ENCODE measurements around the gene CACNA2D2.

CACNA2D2 gene

DNA sequence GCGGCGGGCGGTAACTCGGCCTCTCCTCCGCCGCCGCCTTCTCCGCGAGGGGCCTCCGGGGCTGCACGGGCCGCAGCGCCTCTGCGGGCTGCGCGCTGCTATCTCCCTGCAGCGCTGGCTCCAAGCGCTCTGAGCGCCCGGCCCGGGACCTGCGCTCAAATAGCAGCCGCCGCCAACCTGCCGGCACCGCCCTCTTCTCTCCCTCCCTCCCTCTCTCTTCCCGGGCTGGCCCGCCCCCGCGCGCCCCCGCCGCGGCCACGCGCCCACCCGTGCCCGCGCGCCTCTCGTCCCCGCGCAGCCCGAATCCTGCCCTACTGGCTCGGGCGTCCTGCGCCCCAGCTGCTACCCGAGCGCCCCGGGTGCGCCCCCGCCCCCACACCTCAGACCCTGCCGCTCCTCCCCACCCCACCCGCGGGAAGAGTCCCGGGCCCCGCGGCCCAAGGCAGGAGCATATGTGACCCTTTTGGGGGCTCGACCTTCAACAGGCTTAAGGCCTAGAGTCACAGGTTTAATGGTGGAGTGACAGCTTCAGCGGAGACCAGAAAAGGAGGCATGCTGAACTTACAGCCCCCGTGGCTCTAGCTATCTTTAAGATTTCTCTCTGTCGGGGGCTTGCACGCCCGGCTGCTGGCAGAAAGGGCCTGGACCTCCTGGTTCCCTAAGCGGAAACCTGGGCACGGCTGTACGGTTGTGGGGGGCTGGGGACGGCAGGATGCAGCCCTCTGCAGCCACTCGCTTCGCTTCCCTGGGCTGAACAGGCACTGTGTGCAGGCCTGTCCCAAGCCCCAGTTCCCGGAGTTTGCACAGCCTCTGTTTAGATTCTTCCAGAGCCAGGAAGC is at the start of gene CACNA2D2:
CACNA2D2 (minus strand) TSS at position 131 of the 839 bp plus-strand sequence. CDS start 211 bp downstream, outside the sequence.
- DNase-seq = no peak

DNA sequence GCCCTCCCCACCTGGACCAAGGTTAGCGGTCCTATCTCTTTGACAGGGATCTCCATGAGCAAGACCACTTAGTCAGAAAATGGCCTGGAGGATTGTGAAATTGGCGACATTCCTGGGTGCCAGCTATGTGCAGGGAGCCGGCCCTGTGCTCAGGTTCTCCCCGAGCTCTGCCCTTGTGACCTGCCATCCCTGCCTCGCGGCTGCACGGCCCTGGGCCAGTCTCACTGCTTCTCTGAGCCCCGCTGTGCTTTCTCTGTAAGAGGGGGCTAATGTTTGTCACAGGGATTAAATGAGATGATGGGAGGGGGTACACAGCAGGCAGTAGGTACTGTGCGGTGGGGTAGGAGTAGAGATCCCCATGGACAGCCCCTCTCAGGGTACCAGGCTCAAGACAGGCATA is 49.2 kb upstream of the CACNA2D2 start:
- DNase-seq = no peak

DNA sequence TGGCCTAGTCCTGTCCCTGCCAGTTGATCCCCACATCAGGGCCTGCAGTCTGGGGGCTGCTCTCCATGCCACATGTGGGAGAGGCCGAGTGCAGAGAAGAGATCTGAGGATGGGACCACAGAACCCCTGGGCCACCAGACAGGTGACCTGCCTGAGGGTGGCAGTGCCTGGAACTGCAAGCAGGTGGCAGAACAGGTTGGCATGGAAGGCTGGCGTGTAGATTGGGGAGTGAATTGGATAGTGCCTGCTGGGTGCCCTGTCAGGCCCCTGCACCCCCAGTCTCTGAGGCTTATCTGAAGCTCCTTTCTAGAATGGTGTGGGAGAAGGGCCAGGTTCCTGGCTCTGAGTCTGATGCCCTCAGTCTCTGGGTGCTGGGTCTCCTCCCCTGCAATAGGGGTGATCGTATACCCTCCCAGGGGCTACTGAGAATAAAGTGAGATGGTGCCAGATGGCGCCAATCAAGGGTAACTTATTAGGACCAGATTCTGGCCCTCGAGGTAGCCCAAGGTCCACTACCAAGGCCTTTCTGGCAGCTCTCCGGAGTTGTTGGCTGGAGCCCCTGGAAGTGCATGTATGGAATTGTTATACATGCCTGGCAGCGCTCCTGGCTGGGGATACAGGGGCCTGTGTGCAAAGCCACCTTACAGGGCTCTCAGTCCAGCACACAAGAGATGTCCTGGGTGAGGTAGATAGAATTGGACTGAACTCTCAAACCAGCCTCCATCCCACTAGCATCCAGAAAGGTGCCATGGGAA is 48.4 kb upstream of the CACNA2D2 start:
- DNase-seq = no peak

DNA sequence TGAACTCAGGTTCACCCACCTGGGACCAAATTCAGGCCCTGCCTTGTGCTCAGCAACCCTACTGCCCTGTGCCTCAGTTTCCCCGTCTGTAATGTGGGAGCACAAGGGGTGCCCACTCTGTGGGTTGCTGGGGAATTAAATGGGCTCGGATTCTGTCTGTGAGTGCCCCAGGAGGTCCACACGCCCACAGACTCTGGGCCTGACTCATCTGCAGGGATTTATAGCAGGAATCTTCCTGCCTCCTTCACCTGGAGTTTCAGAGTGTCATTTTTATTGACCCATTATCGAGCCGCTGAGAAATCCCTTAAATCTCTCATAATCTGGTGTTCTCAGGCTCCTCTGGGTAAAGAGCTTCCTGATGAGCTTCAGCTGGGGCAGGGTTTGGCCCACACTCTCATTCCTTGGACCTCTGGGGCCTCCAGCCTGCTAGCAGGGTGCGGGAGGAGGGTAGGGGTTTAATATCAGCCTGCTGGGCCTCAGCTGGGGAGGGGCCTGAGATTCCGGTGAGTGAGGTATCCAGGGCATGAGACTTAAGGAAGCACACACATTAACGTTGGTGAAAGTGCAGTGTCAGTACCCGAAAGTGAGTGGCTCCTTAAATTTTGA is 47.7 kb upstream of the CACNA2D2 start:
- no peak for DNase-seq

DNA sequence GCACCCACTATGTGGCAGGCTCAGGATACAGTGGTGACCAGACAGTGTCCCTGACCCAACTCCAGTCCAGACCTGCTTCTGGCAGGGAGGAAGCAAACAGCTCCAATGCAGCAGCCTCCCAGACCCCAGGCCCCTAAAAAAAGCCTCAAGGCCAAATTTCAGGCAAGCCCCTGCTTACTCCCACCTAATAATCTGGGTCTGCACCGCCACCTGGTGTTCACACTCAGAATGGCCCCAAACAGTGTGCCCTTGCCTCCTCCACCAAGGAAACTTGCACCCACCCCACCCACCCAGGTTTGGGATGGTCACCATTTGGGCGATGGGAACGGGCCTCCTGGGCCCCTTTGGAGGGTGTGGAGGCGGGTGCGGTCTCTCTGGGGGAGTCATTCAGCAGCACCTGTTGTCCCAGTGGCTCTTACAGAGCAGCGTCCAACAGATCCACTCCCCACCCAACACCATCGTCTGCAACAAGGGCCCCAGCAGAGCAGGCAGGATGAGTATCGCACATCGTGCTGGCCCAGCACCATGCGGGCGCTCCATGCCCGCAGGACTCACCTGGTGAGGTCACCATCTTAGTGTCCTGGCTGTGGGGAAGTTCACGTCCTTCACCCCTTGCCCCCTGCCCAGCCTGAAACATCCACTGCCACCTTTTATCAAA is 46.8 kb upstream of the CACNA2D2 start:
- DNase-seq = no peak

DNA sequence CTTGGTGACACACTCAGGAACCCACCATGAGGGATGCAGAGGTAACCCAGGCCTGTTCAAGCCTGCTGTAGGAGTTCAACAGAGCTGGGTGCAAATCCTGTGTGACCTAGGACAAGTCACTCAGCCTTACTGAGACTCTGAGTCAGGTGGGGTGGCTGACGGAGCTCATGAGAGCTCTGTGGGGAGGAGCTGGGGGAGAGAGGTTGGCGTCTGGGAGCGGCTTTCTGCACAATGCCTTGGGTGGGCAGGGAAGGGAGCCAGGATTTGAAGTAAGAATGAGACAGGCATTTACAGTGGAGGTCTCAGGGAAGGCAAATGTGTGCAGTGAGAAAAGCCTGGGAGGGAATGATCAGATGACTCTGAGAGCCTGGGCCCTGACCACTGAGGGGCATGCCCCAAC is 45.8 kb upstream of the CACNA2D2 start:
- no peak for DNase-seq

DNA sequence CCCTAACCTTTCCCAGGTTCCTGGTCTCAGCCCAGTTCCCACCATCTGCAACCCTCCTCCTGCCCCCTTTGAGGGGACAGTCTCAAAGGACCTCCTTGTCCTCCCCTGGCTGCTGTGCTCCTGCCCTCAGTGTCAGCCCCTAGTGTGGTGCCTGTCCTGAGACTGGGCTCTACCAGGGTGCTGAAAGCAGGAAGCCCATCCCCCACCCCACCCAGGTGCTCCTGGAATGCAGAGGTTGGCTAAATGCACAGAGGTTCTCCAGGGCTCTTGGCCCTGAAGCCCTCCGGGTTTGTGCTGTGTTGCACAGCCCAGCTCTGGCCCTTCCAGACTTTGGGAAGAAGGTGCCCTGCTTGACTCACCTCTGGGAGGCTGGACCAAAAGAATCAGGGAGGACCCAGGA is 42.3 kb upstream of the CACNA2D2 start:
- no peak for DNase-seq

DNA sequence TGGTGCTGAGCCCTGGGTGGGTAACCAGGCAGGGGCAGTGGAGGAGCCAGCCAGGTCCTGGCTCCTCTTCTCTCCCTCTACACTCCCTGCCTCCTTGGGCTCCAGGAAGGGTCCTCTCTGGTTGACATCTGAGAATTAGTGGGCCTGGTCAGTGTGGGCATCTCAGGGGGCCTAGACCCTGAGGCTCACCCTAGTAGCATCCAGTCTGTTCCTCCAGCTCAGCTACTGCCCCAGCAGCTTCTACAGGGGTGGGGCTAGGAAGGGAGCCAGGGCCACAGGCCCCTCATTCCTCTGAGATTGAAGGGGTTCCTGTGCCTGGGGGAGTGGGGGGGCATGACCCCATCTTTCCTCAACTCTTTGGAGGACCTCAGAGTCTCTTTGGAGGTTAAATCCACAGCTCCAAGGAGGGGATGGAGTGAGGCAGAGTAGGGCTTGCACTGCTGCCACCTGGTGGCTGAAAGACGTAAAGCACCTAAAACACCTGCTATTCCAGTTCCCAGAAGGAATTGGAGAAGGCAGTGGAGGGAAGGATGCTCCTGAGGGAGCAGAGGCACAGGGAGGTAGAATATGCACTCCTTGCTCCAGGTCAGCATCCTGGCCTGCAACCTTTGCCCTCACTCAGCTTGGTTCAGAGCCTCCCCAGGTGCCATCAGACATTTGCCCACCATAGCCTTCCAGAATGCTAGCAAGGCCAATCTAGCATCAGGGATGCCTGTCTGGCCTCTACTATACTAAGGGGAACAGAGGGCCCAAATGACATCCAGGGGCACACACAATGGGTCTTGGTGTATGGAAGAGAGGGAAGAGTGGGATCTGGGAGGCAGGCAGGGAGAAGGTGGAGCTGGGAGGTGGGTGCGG is 39.0 kb upstream of the CACNA2D2 start:
- no peak for DNase-seq

DNA sequence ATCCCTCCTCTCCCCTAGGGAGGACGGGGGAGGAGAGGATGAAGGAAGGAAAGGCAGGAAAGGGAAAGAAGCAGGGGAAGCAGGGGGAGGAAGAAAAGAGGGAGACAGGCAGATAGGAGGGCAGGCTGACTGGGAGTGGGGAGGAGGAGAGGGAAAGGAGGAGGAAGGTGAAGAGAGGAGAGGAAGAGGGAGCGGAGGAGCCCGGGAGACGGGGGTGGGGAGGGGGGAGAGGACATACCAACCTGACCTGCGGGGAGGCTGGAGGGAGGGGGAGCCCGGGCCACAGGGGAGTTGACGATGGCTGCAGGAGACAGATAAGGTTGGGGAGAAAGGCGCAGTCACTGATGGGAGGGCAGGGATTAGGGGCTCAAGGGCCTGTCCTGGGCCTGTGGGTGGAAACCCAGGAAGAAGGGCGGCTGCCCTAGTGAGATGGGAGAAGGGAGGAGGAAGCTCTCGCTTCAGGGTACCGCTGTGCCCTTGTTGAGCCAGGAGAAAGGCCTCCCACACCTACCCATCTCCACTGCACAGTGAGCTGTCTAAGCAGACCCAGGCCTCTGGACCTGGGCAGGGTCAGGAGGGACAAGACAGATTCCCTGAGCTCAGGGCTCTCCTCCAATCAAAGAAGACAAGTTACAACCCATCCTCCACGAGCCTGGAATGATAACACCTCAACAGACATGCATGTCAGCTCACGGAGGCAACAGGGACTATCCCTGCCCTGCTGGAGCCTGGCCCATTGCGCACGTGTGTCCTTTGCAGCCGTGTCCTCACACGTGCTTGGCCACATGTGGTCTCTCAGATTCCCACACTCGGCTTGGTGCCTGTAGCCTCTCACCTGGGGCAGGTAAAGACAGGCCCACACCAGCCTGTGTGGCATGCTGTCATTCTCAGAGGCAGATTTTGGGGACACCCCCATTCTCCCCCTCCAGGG is 36.2 kb upstream of the CACNA2D2 start:
- DNase-seq = no peak

DNA sequence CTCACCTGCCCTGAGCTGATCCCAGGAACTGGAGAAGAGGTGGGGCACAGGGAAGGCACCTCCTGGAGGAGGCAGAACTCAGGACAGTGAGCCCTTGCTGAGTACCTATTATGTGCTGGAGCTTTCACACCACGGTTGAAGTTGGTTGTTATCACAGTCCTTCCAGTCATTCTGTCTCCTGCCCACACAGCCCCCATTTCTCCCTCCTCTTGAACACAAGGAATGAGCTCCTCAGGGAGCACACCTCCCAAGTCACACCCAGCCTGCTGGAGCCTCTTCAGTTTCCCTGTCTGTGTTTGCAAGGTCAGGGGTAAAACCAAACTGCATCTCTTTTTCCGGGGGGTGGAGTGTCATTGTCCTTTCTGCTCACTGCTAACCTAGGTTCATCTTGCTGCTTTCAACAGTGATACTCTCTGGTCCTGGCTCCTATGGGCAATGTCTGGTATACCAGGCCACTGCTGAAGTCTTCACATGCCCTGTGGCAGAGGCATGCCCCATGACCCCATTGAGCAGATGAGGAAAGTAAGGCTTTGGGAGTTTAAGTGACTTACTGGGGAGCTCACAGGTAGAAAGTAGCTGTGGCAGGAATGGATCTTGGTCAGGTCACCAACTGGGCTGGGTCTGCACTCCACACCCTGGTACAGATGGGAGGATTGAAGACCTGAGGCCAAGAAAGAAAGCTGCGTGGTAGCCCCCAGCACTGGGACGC is 34.1 kb upstream of the CACNA2D2 start:
- no peak for DNase-seq

DNA sequence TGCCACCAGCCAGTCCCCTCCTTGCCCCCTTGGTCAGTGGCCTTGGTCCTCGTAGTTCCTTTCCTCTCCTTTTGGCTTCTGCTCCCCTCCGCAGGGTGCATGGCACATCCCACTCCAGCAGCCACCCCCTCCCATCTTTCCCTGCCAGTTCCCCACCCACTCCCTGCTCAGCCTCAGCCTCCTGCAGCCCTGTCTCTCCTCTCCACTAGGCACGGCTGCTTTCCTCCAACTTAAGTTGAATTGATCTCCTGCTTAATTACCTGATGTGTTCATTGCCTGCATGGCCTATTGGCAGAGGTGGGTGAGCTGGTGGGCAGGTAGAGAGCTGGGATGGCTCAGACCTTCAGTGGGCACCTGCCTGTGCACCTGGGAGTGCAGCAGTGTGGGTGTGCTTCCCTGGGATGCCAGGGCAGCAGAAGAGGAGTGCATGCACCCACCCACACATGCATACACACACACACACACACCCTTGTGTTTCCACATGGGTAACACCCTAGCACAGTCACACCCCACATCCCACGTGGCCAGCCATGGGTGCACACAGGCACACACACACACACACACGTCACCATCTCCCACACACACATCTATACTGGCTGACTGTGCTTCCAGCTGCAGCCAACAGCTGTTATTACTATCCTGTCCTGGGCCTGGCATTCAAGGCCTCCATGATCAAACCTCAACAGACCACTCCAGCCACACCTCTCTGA is 33.2 kb upstream of the CACNA2D2 start:
- DNase-seq = no peak

DNA sequence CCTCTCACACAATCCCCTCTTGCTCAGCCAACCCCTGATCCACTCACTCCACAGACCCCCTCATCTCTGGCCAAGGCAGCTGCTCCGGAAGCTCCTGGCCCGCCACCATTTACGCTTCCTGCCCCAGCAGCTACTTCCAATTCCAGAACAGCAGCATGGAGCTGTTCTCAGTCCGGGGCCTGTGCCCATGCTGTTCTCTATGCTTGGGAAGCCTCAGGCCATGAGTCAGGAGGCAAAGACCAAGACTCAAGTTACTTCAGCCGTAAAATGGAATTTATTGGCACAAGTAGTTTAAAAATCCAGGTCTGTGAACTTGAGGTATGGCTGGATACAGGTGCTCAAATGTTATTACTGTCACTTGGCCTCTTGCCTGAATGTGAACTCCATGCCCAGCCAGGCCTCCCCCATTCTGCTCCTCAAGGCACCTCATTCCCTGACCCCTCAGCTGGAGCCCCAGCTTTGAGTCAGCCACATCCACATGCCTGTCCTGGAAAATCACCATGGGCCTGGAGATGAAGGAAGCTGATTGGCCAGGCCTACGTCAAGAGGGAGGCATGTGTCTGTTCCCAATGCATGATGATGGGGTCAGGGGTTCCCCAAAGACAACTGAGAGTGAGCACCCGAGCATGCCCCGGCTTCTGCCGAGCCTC is 31.4 kb upstream of the CACNA2D2 start:
- DNase-seq = no peak

DNA sequence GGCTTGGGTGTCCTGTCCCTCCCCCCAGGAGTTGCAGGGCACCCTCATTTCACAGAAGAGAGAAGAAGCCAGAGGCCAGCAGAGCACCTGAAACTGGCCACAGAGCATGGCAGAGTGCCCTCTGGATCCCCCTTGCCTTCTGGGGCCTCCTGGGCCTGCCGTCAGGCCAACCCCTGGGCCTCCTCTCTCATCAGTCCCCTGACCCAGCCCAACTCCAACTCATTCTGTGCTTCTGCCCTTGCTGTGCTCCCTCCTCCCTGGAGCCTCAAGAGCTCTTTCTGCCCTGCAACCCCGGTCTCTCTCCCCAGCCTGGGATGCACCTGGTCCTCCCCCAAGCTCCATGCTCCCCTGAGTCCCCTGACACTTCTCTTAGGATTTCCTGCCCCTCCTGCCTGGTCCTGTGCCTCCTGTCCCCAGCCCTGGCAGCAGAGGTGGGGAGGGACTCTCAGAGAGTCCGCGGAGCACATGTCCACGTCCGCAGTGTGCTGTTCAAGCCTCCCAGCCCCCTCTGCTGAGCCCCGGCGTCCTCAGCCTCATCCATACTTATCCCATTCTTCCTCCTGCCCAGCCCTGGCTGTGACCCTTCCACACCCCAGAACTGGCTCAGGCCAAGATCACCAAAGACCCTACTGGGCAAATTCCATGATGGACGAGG is 30.5 kb upstream of the CACNA2D2 start:
- no peak for DNase-seq

DNA sequence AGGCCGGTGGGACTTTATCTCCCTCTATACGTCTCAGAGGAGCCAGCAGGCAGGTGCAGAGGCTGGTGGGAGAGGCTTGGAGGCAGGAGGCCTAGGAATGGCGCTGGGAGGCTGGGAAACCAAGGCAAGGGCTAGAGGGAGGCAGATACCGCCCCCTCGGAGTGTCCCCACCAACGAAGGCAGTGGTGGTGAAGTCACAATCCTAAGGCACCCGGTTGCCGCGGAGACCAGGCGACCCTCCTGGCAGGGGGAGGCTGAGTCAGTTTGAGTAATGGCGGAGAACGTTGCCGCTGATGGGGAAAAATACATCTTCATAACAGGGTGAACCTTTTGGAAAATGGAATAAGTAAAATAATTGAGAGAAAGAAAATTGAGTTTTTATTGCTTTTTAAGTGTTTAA is 29.9 kb upstream of the CACNA2D2 start:
- no peak for DNase-seq

DNA sequence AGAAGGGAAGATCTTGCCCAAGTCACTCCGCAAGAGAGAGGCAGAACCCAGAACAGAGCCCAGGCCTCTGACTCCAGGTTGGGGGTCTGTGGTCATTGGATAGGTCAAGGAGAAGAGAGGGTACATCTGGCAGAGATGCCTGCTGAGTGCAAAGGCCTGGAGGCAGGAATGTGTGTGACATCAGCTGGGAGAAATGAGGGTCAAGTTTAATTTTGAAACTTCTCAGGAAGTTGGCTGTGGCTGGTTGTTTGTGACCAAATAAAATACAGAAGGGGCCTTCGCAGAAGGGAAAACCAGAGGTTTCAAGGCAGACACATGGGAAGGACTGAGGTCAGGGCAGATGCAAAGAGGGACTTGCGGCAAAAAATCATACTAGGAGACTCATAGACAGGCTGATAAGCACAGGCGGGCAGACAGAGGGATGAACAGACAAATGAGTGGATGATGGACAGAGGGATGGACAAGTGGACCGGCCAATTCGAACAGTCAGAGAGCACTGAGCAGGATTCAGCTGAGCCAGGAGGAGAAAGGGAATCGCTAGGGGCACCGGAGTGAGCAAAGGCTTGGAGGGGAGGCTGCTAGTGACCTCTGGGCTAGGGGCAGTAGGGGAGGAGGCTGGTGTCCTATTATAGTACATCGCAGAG is 28.8 kb upstream of the CACNA2D2 start:
- no peak for DNase-seq

DNA sequence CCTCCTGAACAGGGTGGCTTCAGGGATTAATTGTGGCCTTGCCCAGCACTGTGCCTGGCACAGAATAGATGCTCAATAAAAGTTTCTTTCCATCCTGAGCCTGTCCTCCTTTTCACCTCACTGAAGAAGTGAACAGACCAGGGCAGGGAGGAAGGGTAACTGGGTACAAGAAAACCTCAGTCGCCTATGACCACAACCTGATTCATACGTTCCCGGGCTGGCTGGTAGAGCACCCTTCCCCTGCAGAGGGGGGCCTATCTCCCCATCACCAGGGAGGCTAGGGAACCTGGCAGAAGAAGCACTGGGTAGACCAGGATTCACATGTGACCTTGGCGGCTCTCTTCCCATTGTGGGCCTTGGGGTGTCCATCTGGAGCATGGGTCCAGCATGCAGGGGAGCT is 27.8 kb upstream of the CACNA2D2 start:
- DNase-seq = no peak

DNA sequence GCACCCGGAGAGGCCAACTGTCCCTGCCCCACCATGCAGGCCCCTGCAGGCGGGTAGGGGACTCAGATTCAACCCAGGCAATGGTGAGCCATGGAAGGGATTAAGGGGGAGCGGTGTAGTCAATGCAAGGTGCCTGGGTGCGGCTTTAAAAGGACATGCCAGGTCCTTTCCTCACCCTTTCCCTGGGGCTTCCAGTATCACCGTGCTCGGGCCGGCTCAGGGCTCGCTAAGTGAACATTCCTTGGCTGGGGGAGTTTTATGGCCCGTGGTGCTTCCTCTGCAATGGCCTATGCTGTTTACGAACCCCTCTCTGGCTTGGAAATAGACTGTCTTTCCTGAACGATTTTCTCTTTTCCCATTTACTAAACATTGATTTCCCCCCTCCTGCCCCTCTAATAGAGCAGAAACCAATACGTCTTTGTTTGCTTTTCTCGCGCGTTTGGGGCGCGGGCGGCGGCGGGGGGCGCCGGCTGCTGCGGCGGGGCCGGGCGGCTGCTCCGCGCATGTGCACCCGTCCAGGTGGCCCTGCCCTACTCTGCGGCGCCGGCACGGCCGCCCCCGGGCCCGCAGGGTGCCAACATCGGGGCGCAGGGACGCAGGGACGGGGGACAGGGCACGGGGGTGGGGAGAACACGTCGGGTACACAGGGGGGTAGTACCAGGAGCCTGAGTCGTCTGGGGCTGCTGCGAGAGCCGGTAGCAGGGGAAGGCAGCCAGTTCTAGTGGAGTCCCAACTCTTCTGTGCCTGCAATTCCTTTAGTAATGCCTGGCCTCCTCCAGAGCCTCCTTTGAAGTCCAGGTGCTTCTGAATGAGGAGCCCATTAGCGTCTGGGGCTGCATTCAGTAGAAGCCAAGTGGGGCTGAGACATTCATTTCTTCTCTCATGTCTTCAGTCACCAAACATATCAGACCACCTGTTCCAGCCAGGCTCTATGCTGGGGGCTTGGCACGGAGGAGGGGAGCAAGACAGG is 26.9 kb upstream of the CACNA2D2 start:
- no peak for DNase-seq

Measured in DMS 273 treated with DMSO at 0.1 percent for 48 hours (cell line).